Stimulated activated CD8-positive, alpha-beta memory T cell treated with anti-CD3 and anti-CD28 coated beads, Interleukin-7, amount 100 ng/mL, for 48 hours (primary cell): ENCODE results near the gene ARHGAP32.

Experiments used
- DNase-seq, 2 donors: peaks; one replicate each; pipeline ENCODE4 v3.0.0-alpha.2; 2020; ENCODE audit warnings: low read depth in 1 of 2; ENCODE audit errors: extremely low read depth in 1 of 2

Gene ARHGAP32

DNA sequence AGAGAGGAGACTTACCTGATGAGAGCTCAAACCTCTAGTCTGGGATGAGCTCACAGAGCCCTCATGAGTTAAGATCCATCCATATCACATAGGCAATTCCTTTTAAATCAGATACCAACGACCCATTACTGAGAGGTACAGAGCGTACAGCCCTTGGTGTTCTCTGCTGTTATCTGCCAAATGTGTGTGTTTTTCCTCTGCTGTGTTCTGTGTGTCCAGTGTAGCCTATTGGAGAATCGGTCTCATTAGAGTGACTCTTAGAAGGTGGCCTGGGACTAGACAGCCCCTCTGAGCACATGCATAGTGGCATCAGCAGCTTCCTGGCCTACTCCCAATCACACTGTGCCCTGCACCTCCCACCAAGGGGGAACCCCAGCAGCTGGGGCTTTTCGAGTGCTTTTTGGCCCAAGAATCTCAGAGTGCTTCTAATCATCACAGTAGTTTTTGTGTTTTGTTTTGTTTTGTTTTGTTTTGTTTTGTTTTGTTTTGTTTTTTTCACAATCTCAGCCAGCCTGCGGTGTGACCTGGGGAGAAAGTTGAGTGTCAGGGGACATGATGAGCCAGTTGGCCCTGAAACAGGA lies 274.9 kb downstream of the ARHGAP32 start:
- DNase-seq, result no peak

DNA sequence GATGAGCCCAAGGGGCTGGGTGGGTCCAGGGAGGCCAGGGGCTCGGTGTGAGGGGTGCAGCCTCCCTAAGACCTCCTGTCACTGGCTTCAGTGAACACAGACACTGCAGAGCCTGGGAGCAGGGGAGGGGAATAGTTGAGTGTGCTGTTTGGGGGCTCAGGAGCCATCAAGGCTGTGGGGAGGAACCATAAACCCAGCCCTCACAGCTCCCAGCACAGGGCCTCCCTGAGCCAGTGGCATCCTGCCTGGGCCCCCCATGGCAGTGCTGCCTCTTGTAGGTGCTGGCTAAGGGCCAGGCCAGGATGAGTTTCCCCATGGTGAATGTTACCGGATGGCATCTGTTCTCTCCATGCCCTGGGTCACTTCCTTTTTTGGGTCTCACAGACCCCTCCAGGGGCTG lies 275.4 kb downstream of the ARHGAP32 start:
- no peak for DNase-seq

DNA sequence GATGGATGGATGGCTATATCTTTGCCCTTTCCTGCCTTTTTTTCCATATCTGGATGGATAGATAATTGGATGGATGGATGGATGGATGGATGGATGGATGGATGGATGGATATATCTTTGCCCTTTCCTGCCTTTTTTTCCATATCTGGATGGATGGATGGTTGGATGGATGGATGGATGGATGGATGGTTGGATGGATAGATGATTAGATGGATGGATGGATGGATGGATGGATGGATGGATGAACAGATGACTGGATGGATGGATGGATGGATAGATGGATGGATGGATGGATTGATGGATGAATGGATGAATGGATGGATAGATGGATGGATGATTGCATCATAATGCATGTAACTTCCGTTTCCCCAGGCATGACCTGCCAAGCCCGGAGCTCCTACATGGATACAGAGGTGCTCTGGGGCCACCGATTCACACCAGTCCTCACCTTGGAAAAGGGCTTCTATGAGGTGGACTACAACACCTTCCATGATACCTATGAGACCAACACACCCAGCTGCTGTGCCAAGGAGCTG lies 276.0 kb downstream of the ARHGAP32 start:
- no peak for DNase-seq

DNA sequence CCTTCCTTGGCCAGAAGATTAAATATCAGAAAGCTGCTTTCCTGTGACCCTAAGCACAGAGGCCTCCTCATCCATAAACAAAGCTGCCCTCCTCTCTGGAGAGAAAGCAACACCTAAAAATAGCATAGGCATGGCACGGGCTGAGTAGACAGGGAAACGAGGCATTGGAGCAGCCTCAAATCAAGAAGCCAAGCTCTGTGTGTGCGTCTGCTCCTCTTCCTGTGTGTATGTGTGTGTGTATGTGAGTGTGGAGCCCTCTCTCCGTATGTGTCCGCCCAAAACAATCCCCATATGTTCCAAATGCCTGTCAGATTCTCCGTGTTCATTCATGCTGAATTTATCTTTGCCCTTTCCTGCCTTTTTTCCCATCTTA lies 277.0 kb downstream of the ARHGAP32 start:
- no peak for DNase-seq
